Epithelial cell of prostate (primary cell): ENCODE measurements around the gene CDX1.
"Not testable (repeated sequence)": the region's sequence is repeated elsewhere in the genome, so short reads cannot be mapped to it uniquely, and the experiment has no call there.

Experiments
- DNase-seq: peaks from one replicate; pipeline ENCODE4 v3.0.0-alpha.2; 2011; ENCODE audit warnings: low read depth, low spot score
- H3K27ac ChIP-seq: fragments of 450-650 bp; 2 replicates; pipeline ENCODE4 v1.5.1; 2017; ENCODE audit warnings: mild to moderate bottlenecking

The CDX1 gene

GRCh38 chr5:150219861-150220260, 53.3 kb downstream of the CDX1 start:
- no peak for DNase-seq
- no peak overlapping the region for H3K27ac ChIP-seq

- DNase-seq, result no peak
- H3K27ac ChIP-seq, result no peak overlapping the region
Observed at GRCh38 chr5:150221471-150221870, 54.9 kb downstream of the CDX1 start.

- DNase-seq, result no peak
- H3K27ac ChIP-seq, result no peak overlapping the region
Observed at GRCh38 chr5:150222906-150223305, 56.3 kb downstream of the CDX1 start.

- no peak overlapping the region for H3K27ac ChIP-seq
- no peak for DNase-seq
Observed at GRCh38 chr5:150223474-150223873, 56.9 kb downstream of the CDX1 start.

- H3K27ac ChIP-seq, result no peak overlapping the region
- DNase-seq, result no peak
Observed at GRCh38 chr5:150224483-150225027, 58.0 kb downstream of the CDX1 start.

- no peak overlapping the region for H3K27ac ChIP-seq
- no peak for DNase-seq
Observed at GRCh38 chr5:150227036-150227435, 60.5 kb downstream of the CDX1 start.

GRCh38 chr5:150227606-150228273, 61.2 kb downstream of the CDX1 start:
- no peak for DNase-seq
- H3K27ac ChIP-seq, result no peak overlapping the region

- DNase-seq, result no peak
- no peak overlapping the region for H3K27ac ChIP-seq
Observed at GRCh38 chr5:150229571-150229970, 63.0 kb downstream of the CDX1 start.

GRCh38 chr5:150230842-150231241, 64.3 kb downstream of the CDX1 start:
- no peak for DNase-seq
- H3K27ac ChIP-seq, result no peak overlapping the region

GRCh38 chr5:150233706-150234105, 67.1 kb downstream of the CDX1 start:
- not testable (repeated sequence) for DNase-seq

More at GRCh38 chr5:150233706-150234105, 67.1 kb downstream of the CDX1 start:
- not testable (repeated sequence) for H3K27ac ChIP-seq
